ENCODE results near the gene ST7L.

Gene ST7L

DNA sequence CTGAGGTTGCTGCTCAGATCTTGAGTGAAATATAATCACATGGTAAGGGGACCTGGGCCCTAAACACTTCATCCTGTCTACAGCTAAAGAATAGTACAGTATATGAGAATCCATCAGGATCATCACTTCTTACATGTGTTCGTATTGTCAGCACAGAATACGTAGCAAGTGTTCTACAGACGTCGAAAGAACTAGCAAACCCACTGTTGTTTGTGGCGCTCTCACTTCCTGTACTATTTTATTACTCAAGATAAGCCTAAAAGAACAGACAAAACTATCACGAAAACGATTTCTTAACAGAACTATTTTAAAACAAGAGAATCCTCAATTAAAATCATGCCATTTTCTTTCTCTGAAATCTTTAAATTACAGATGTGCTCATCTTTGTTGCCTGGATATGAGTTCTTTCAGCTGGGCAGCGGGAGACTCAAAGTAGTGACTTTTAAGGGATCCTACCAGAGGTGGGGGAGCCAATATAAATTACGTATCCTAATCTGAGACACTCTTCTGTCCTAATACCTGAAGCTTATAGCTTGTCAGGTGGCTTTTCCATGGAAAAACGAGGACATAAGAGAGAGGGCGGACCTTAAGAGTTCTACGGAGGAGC is 724 bp downstream of the ST7L start:
- no peak for DNase-seq (ENCODE audit: low spot score)

DNA sequence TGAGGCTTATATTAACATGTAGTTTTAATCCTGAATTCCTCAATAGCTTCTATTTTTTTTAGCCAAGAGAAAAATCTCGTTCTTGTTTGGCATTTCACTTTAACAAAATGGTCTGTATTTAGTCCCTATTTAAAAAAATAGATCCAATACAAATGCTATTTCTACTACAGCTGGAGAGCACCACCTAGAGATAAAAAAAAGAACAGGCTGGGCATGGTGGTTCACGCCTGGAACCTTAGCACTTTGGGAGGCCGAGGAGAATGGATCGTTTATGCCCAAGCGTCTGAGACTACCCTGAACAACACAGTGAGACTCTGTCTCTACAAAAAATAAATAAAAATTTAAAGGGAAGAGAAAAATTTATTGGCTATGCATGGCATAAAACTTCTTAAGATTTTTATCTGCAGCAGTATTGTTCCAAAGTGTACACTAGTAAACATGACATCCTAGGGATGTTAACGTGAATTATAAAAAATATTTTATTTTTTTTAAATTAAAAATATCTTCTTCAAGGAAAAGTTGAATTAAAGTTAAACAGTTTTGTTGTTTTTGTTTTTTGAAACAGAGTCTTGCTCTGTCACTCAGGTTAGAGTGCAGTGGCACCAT is 4.4 kb downstream of the ST7L start:
- no peak for DNase-seq (ENCODE audit: low spot score)

DNA sequence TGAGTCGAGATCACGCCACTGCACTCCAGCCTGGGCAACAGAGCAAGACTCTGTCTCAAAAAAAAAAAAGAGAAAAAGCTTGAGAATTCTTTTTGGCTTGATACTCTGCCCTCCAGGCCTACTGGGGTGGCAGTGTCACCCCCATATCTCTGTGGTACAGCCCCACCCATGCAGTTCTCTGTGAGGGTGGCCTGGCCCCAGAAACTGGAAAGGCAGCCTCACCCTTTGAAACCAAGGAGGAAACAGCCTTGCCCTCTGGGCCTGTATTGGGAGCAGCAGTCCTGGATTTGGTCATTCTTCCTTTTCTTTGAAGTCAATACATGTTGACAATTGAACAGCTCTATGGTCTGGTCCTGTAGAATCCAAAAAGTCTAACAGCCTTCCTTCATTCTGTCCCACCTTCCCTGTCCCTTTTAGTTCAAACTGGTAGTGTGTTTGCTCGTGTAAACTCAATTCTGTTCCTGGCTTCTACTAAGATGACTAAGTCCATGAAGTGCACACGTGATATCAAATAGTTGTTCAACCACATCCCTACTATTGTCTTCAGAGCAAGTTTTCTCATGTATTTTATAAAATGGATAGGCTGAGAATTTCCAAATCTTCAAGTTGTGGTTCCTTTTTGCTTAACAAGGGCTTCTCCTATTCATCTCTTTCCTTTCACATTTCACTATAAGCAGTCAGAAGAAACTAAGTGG is 13.2 kb downstream of the ST7L start:
- no peak for DNase-seq (ENCODE audit: low spot score)

DNA sequence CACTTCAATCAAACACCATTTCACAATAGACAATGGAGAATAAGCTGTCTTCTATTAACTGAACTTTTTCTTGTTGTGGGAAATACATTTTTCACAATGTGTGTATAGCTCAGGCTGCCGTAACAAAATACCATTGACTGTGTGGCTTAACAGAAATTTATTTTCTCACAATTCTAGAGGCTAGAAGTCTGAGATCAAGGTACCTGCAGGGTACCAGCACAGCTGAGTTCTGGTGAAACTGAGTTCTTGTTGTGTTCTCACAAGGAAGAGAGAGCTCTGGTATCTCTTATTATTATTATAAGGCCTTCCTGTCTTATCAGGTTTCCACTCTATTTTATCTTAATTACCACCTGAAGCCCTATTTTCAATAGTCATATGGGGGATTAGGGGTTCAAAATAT is 15.4 kb downstream of the ST7L start:
- DNase-seq (ENCODE audit: low spot score) = no peak

DNA sequence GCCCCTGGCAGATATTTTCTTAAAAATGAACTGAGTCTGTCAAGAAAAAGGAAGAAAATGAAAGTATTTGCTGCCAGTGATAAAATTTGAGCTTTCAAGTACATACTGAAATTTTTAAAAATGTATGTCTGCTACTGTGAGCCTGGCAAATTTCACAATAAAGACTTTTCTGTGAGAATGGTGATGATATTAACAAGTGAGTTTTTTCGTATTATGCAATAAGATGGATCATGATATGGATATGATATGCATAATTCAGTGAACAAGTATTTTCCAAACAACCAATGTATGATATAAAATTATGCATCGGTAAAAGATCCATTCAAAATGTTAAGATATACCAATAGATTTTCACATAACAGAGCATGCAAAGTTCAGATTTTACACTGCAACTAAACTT is 15.9 kb downstream of the ST7L start:
- no peak for DNase-seq (ENCODE audit: low spot score)

DNA sequence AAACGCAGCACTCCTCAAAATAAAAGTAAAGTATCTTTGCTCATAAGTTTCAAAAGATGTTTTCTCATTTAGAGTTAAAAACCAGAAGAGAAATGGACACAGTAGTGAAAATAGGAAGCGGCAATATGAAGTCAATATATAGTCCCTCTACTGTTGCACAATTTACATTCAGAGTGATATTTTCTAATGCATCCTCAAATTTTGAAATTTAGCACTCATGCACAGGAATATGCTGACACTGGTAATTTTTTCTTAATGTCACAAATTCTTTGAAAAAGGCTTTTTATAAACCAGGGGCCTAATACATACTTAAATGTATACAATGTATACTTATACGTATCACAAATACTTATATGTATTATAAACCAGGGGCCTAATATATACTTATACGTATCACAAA is 19.5 kb downstream of the ST7L start:
- no peak for DNase-seq (ENCODE audit: low spot score)

DNA sequence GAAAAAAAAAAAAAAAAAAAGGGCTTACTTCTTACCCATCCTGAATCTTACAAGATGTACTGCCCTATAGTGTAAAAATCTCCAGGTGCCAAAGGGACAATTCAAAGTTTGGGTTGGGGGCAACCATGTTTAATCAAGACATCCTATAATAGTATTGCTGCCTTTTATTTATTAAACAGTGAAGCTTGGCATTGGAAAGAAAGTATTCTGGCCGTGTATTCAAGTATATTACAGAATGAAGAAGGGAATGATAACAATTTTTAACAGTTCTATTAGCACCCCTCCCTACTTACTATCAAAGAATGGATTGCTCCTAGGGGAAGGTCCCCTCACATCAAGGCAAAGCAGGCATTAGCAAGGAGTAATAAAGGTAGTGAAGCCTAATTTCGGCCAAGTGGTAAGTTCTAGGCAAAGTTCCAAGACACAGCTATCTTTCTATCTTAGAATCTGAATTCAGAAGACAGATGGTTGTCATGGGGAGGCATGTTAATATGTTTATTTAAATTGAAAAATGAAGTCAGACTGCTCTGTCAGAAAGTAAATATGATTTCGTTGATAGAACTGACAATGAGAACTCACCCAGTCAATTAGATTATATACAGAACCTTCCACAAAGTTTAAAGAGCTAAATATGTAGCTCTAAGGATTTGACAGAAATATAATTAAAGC is 24.6 kb downstream of the ST7L start:
- no peak for DNase-seq (ENCODE audit: low spot score)

DNA sequence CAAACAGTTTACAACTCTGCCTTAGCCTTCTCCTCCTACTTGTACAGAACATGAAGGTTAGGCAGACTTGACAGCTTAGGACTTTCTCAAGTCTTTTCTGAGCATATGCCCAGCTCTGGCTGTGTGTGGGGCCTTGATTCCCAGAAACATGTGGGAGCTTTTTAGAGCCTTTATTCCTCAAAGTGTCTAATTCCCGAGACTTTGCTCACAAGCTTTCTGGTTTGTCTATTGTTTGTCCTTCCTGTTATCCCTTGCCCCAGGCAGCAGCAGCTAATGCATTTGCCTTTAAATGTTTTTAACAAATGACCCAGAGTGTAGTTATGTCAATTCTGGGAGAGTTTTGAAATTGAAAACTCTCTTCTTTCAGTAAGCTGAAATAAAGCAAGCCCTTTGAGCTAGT is 29.2 kb downstream of the ST7L start:
- DNase-seq (ENCODE audit: low spot score) = no peak

DNA sequence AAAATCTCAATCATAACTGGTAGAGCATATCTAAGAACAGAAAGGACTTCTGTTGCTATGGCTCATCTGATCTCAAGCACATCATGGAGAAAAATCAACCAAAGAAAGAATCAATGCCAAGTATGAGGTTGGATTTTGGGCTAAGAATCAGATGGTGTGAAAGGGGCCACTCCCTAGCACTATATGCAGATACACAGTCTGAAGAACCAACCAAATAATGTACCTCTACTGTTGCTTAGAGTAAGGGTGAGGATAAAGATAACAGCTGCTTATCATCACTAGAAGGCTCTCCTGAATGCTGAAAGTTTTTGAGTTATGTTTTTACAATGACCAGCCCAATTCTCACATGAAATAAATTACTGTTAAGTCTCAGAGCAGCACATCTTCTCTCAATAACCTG is 35.6 kb downstream of the ST7L start:
- DNase-seq (ENCODE audit: low spot score) = no peak

DNA sequence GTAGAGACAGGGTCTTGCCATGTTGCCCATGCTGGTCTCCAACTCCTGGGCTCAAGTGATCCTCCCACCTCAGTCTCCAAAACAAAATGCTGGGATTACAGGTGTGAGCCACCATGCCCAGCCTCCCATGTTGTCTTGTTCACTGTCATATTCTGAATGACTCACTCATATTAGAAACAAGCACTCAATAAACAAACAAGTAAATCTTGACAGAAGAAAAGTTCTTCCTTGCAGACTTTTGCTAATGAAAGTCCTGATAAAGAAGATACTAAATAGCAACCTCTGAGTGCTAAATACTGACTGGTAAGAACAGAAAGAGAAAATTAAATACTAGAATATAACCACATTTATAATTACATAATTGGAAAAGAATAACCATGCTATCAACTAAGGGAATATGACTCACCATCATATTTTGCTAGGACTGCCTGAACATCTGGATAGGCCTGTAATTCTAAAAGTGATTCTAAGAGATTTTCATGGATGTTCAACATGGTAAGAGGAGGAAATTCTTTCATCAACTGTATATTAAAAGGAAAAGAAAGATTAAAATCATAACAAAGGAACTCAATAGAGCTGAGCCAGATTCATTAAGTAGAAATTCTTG is 37.3 kb downstream of the ST7L start:
- no peak for DNase-seq (ENCODE audit: low spot score)

DNA sequence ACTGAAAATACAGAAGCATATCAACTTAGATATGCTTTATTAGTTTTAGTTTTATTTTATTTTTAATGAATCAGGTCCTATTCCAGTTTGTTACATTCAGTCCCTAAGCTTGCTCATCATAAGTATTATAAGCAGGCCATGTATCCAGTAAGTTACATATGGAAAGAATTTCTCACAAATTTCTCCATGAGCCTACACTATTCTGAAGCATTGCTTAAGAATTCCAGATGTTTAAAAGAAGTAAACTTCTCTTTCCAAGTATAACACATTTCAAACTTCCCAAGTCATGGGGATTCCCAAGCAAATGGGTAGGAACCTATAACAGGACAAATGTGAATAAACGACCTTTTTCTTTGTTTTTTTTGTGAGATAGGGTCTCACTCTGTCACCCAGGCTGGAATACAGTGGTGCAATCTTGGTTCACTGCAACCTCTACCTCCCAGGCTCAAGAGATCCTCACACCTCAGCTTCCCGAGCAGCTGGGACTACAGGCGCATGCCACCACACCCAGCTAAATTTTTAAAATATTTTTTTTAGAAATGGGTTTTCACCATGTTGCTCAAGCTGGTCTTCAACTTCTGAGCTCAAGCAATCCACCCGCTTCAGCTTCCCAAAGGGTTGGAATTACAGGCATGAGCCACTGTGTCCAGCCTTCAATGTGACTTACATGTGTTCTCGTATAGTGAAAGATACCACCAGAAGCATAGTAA is 39.0 kb downstream of the ST7L start:
- no peak for DNase-seq (ENCODE audit: low spot score)

DNA sequence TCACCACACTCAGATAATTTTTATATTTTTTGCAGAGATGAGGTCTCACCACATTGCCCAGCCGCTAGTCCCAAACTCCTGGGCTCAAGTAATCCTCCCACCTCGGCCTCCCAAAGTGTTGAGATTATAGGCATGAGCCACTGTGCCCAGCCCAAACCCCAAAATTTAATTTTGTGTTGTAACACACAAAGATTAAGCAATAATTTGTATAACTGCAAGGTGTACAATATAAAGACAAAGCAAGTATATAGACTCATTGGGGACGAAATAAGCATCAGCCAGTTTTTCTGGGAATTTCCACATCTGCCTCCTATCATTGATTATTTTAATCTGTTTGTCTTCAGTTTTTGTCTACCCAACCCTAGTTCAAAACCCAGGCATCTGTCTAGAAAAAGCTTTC is 42.7 kb downstream of the ST7L start:
- no peak for DNase-seq (ENCODE audit: low spot score)

DNA sequence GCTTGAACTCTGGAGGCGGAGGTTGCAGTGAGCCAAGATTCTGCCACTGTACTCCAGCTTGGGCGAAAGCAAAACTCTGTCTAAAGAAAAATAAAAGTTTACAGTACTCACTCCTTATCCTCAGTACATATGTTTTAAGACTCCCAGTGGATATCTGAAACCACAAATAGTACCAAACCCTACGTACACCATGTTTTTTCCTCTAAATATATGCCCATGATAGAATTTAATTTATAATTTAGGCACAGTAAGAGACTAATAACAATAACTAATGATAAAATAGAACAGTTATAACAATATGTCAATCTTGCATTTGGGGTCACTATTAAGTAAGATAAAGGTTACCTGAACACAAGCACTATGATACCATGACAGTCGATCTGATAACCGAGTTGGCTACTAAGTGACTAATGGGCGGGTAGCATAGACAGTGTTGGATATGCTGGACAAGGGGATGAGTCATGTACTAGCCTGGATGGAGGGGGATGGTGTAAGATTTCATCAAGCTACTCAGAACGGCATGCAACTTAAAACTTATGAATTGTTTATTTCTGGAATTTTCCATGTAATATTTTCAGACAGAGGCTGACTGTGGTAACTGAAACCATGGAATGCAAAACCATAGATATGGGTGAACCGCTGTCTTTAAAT is 43.7 kb downstream of the ST7L start:
- DNase-seq (ENCODE audit: low spot score) = no peak

DNA sequence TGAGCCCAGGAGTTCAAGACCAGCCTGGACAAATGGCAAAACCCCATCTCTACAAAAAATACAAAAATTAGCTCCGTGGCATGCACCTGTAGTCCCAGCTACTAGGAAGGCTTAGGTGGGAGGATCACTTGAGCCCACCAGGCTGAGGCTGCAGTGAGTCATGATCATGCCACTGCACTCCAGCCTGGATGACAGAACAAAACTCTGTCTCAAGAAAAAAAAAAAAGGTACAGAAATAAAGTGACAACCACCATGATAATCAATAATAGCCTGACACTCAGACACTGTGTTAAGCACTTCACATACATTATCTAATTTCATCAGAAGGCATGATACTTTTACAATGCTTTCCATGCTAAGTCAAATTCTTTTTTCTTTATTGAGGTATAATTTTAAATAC is 53.1 kb downstream of the ST7L start:
- DNase-seq (ENCODE audit: low spot score) = no peak

DNA sequence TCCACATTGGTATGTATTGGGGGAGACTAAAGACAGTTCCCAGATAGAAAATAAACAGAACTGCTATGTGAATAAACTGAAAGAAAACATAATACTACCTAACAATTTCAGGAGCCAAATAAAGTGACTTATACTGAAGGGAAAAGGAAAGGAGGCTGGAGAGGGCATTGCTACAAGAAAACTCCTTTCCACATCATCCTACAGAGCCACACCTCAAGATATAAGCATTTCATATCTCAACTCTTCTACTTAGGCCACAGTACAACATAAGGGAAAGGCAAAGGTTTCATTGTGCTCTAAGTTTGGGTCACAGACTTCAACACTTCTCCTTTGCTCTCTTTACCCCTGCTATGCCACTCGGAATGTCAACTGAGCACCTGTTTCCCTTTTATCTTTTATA is 54.9 kb downstream of the ST7L start:
- no peak for DNase-seq (ENCODE audit: low spot score)

DNA sequence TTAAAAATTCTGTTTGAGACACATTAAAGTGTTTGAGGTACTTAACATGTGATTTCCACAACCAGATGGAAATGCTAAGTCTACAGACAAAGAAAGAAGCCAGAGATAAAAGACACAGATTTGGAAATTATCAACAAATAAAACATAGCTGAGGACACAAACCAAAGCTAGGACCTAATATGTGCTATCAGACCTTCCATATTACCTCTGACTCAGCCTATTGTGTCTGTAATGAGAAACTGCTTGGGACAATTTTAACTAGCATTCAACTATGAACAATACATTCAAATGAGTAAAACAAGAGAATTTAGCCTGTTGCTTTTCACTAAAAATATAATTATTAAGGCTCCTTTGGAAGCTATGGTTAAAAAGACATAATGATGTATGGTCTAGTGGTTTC is 55.6 kb downstream of the ST7L start:
- no peak for DNase-seq (ENCODE audit: low spot score)

DNA sequence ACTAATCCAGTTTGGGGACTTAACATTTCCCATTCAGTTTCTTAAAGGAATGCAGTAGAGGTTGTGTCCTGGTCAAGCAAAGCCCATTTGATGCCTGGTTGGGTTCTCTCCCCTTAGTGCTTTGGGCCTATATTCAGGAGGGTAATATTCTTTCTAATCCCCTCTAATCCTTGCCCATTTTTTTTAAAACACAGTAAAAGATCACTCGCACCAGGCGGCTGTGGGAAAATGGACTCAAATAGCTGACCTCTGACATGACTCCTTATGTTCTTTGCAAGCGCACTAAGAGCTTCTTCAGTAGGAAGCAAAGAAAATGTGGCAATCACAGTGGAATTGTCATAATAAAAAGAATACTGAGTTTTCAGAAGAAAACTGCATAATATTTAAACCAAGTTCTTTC is 60.3 kb downstream of the ST7L start:
- DNase-seq (ENCODE audit: low spot score) = no peak

DNA sequence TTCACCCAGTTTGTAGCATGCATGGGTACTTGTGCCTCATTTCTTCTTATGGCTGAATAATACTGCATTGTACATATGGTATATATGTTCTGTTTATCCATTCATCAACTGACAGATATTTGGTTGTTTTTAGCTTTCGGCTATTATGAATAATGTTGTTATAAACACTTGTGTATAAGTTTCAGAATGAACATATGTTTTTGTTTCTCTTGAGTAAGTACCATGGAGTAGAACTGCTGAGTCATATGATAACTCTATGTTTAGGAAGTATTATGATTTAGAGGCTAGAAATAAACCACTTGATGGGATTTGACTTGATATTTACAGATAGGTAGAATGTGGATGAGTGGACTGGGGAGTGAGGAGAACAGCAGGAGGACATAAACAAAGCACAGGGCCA is 61.6 kb downstream of the ST7L start:
- no peak for DNase-seq (ENCODE audit: low spot score)

DNA sequence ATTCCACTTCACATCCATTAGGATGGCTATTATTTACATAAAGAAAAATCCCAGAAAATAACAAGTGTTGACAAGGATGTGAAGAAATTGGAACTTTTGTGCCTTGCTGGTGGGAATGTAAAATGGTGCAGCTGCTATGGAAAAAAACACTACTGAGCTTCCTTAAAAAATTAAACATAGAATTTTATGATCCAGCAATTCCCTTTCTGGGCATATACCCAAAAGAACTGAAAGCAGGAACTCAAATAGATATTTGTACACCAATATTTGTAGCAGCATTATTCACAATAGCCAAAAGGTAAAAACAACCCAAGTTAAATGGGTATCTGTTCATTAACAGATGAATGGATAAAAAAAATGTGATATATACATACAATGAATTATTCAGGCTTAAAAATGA is 64.5 kb downstream of the ST7L start:
- no peak for DNase-seq (ENCODE audit: low spot score)

DNA sequence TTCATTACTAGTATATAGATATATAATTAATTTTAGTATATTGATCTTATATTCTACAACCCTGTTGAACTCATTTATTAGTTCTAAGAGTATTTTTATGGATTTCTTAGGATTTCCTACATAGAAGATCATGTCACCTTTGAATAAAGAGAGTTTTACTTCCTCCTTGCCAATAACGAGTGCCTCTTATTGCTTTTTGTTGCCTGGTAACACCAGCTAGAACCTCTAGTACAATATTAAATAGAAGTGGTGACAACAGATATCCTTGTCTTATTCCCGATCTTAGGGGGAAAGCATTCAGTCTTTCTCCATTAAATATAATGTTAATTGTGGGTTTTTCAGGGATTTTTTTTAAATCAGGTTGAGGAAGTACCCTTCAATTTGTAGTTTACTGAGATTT is 69.4 kb downstream of the ST7L start:
- no peak for DNase-seq (ENCODE audit: low spot score)

DNA sequence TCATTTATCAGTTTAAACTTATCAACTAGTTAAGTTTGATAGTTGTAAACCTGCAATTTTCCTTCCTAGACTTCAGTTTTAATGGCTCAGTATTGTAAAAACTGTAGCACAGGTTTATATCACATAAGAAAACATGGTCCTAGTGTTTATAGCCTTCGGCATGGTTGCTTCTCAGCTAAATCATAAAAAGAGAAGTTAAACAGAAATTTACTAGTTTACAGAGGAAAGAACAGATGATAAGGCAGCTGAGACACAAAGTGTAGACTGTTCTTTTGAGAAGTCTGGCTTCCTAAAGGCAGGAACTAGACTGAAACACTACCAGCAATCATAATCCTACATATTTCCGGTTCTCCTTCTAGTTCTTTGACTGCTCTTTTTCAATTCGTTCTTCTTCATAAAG is 70.4 kb downstream of the ST7L start:
- DNase-seq (ENCODE audit: low spot score) = no peak

DNA sequence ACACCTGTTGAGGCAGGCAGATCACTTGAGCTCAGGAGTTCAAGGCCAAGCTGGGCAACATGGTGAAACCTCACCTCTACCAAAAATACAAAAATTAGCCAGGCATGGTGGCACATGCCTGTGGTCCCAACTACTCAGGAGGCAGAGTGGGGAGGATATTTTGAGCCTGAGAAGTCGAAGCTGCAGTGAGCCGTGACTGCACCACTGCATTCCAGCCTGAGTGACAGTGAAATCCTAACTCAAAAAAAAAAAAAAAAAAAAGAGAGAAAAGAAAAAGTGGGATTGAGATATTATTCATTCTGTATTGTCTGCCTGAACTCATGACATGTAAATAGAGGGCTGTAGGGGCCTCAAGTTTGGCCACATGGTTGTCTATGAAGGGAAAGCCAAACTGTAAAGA is 72.9 kb downstream of the ST7L start:
- DNase-seq (ENCODE audit: low spot score) = no peak
